Myocyte (in vitro differentiated cells): ENCODE measurements around the gene PRKCQ. TPM values are rescaled to one million over a fixed set of nuclear protein-coding genes. Genes with fewer than 3 reads are reported as not detected.
A peak's percentile ranks its signal among the peaks of the same experiment; 100 is the strongest.

Source experiments
- DNase-seq: peaks from one replicate; pipeline ENCODE4 v3.0.0-alpha.2; 2012; ENCODE audit warnings: low read depth
- polyA plus RNA-seq: library from polyadenylated mRNA; unstranded; fragments of >200 nt; gene quantifications from one replicate; pipeline ENCODE4 v1.2.1, GENCODE V29; 2012; ENCODE audit warnings: missing spikeins
- total RNA-seq: library from RNA; depleted of rRNA; stranded (reverse); fragments of >200 nt; gene quantifications from 2 replicates; pipeline ENCODE4 v1.2.3, GENCODE V29; 2014

Gene PRKCQ
- total RNA-seq, result 0.47 and 2.6 TPM in 2 replicates
- polyA plus RNA-seq, result 0.10 TPM

DNA sequence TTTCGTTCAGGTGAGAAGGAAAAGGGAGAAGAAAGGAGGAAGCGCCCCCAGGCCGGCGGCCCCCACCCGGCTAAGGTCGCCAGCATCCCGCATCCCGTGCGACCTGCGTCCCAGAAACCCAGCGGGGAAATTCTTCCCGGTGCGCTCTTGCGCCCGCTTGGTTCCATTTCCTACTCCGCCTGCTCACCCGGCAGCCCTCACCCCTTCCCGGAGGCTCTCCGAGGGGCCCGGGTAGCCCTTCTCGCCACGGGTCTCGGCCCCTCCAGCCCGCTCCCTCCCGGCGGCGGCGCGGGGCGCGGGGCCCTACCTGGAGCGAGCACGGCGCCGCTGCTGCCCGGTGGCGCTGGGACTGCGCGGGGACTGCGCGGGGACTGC lies at the start of gene PRKCQ:
Gene PRKCQ (minus strand): TSS at position 373 of the 375 bp plus-strand sequence. CDS start 65,141 bp downstream, outside the sequence.
- DNase-seq, result no peak

DNA sequence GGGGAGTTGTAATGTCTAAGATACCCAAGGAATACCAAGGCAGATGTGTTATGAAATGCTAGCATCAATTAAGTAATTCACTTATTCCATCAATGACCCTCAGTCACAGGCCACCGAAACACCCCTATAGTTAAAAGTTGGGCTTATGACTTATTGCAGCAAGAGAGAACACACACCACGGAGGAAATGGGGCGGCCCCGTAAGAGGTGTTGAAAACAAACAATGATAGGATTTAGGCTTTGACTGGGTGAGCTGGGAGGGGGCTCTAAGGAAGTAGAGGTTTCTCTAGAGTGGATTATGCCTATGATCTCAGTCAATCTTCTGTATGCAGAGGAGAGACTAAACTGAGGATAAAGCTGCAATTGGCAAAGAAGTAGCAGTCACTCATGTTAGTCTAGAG lies 45.4 kb upstream of the PRKCQ start:
- DNase-seq, result no peak

DNA sequence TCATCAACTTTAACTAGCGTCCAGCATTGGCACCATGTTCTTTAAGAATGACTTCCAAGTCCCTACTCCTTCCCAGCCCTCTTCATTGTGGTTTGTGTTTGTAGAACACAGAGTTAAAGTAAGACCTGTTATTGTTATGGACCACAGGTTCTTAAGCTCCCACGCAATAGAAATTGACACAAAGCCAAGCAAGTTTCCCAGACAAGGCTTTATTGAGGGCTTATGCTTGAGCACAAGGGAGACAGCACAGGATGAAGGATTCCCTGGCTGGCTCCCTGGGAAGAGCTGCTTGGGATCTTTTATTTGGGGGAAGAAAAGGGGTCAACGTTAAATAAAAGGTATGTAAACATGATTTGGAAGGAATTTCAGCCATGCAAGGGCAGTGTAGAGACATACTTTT lies 44.3 kb upstream of the PRKCQ start:
- DNase-seq, result no peak

DNA sequence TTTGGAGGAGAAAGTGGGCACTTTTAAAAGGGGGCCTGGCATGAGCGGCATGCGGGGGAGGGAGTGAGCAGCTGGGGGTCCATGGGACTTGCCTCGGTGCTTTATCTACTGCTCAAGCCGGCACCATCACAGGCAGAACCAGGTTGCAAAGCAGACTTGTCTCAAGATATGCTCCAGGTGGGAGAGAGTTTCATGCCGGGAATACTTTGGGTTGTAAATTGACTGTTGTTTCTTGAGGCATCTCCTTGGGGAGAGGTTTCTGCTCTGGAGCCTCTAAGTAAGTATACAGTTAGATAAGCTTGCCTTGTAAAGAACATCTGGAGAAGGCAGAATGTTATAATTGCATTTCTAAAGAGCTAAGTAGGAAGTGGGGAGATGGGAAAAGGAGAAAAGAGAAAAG lies 42.8 kb upstream of the PRKCQ start:
- no peak for DNase-seq

DNA sequence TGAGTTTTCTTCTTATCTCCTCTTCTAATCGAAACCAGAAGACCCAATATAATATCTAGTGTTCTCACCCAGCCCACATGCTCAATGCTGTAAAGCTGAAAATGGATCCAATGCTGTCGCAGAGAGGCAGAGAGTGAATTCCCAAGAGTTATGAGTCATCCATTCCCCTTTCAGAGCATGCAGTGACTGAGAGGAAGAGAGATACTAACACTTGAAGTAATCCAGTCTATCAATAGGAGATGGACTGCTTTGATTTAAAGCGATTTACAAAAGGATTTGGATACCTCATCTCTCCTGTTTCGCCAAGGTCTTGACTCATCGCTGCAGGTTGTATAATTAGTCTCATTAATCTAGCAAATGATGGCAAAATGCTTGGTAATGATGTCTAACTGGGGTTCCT lies 41.5 kb upstream of the PRKCQ start:
- DNase-seq, result peak; percentile 22

DNA sequence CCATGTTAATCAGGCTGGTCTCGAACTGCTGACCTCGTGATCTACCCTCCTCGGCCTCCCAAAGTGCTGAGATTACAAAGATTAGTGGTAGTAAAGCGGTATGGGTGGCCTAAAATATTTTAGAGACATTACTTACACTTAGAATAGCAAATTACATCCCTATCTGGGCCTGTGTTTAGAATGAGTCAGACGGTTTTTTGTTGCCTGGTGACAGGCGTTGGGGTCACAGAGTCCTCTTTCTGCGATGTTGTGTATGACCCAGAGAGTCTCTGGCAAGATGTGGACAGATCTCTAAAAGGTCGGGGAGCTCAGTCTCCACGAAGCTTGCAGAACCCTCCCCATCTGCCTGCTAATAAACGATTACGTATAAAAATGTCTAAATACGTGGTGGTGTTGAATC lies 39.6 kb upstream of the PRKCQ start:
- peak; percentile 15 for DNase-seq

DNA sequence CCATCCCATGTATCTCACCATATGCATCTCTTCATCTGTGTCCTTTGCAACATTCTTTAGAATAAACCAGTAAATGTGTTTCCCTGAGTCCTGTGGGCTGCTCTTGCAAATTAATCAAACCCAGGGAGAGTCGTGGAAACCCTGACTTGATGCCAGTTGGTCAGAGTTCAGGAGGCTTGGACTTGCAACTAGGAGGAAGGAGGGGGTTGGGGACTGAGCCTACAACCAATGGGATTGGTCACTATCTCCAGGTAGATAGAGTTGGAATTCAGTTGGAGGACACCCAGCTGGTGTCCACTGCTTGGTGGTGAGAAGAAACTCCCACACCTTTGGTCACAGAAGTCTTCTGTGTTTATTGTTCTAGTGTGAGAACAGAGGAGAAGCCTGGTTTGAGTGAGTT lies 38.3 kb upstream of the PRKCQ start:
- DNase-seq, result no peak

DNA sequence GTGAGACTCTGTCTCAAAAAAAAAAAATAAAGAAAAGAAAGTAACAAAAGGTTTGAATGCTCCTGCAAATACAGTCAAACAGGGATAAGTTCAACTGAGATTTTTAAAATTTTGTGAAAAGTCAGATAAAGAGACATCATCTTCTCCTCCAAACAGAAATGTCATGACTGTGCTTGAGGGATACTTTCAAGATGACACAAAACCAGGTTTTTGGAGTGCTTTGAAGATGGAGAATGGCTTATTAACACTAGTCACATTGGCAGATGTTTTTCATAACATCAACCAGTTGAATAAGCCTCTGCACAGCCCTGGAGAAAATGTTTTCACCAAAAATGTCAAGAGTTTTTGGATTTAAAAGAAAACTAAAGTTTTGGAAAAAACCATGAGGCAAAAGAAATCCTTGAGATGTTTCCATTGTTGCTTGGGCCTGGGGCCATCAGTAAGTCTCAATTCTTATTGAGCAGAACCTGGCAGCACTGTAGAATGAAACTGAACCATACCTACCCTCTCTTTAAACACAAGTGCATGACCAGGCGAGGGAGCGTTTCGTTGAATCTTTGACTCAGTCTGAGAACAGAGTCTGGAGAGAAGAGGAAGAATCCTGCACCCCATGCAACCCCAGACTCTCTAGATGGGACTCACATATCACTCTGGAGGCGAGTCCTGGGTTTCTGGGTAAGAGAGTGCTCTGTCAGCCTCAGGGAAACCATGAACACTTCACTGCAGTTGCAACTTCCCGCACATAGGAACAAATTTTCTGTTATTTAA lies 37.4 kb upstream of the PRKCQ start:
- DNase-seq, result no peak

DNA sequence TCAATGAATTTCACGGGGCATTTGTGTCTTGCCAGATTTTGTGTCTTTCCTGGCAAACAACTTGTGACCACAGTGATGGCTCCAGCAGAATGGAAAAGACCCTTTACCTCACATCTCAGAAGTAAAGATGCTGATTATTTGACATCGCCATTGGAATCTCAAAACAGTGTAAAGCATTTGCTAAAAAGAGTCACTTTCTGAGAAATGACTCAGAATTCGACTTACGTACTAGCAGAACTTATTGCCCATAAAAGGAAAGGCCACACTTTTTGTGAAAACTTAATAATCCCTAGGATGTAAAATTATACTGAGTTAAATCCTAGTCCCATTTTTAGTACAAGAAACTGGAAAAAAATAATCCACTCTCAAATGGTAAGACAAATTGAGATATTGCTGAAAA lies 35.9 kb upstream of the PRKCQ start:
- no peak for DNase-seq

DNA sequence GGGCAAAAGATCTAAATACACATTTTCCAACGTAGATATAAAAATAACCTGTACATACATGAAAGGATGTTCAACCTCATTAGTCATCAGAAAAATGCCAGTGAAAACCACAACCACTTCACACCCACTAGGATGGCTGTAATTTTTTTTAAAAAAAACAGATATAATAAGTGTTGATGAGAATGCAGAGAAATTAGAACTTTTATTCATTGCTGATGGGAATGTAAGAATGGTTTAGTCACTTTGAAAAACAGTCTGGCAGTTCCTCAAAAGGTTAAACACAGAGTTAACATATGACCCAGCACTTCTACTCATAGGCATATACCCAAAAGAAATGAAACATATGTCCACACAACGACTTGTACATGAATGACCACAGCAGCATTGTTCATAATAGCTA lies 32.3 kb upstream of the PRKCQ start:
- DNase-seq, result no peak

DNA sequence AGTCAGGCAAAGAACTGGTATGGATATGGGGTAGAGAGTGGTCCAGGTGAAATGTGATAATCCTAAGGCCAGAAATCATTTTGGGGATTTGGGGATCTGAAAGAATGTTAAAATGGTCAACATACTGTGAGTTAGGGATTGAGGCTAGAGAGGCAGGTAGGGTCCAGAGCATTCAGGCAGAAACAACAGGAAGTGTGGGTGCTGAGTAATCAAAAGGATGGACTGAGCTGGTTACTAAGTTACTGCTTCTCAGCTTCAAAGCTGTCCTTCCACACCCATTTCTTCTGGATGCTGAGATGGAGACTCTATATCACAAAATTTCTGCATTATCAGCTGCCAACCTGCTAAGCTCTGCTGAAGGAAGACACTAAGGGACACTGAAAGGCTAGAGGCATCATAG lies 30.6 kb upstream of the PRKCQ start:
- no peak for DNase-seq

DNA sequence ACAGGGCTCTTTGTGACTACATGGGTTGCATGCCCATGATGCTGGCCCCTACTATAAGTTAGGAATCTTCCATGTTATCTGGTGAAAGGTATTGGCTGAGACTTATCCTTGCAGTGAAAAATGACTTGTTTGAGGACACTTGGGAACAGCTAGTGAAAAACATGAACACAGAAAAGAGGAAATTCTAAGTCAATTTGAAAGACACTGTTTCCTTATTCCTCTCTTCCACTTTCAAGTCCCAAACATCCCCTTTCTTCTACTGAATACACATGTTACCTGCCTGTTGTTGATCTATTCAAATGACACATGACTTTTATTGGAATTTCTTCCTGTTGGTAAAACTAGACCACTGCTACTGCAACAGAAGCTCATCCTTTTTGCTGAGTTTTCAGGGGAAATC lies 29.5 kb upstream of the PRKCQ start:
- no peak for DNase-seq

DNA sequence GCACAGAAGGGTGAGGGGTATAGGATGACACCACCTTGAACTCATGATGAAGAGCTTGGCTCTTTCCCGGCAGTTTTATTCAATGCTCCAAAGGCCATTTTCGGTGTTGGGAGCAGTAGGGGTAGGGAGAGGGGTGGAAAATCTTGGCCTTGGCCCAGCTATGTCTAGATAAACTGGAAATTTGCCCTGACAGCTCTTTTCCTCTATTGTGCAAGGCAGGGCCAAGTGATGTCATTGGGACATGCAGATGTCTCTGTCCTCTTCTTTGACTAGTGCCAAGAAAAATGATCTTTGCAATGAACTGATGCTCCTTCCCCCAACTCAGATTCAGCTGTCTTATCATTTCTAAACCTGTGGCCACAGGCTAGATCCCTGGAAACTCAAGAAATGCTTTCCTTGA lies 27.7 kb upstream of the PRKCQ start:
- no peak for DNase-seq

DNA sequence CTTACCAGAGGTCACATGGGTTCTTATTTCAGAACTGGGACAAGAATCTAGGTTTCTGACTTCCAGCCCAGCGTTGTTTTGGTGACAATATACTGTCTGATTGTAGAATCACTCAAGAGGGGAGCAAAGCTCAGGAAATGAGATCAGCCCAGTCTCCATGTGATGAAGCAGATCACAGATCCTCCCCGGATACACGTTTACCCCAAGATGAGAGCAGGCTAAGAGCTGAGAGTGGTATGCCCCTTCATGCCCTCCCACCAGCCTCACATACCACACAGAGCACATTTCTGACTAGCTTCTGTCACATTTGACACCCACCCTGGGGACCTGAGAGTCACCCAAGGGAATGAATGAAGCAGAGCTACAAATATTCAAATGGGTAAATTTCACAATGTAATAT lies 27.1 kb upstream of the PRKCQ start:
- DNase-seq, result no peak

DNA sequence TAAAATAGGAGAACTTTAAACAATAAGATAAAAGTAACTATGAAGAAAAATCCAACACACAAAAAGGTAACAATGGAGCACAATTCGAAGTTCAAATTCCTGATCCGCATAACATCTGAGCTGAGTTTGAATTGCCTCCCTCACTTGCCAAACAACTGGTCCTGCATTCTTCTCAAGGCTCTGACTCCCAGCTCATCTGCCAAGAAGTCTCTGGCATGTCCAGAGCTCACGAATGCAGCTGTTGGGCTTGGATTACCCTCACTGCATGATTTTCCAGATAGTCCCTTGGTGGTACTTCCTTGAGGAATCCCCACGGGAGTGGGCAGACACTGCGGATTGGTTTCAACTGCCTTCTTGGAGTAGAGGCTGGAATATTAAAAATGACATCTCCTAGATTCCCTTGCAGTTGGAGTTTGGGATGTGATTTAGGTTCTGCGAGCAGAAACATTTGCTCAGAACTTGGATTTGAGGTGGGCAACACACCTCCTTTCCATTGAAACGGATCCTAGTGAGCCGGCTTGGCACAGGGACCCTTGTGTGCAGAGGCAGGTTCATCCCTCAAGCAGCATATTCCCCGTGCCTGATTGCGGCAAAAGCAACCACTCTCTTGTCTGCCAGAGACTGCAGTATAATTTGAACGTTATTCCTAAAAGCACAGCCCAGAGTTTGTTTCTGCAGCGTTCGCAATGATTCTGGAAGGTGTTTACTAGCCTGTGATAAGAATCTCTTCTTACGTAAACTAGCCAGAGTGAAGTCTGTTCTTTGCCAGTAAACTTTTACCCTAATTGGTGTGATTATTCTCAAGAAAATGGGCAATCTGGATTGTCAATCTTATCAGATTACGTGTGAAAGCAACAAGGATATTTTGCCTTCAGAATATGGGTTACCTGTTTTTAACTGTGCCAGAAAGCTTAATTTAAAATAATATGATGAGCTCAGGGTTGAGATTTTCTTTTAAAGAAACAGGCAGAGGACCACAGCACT lies 23.4 kb upstream of the PRKCQ start:
- peak; percentile 56 for DNase-seq

DNA sequence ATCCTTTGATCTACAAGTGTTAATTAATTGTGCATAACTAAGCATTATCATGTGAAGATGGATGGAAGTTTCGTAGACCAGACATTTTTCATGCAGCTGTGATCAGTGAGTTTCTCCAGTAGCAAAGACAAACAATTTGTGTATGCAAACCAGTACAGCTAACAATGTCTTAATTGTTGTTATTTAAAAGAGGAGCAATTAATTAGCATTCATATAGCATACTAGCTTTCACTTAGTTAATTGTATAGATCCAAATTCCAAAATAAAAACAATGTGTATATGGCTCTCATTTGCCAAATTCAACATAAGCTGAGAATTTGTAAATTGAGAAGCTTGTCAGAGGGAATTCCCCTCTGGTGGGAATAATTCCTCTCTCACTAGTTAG lies 22.6 kb upstream of the PRKCQ start:
- DNase-seq, result no peak

DNA sequence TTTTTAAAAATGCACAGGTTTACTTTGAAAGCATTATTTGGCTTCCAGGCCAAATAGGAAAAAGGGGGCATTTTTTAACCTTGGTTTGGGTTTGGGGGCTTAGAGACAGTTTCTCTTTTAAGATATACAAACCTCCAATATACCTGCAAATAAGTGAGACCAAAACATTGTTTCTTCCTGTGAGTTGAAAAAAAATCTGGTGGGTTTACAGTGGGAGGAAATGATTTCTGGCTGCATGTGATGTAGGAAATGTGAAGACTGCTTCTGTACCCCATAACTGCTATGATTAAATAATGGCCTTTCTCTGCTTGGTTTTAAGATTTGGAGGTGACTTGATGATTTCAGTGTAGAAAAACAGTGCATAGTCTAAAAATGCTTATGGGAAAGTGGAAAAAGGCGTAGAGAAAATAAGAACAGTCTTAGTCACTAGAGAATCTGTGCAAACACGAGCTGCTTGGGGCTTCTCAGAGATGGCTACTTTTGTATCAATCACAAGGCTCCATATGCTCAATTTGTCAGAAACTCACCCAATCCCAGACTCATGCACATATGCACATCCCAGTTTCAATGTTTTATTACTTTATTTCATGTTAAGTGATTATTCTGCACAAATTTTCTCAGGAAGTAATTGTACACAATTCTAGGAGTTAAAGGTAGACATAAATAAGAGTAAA lies 22.1 kb upstream of the PRKCQ start:
- no peak for DNase-seq

DNA sequence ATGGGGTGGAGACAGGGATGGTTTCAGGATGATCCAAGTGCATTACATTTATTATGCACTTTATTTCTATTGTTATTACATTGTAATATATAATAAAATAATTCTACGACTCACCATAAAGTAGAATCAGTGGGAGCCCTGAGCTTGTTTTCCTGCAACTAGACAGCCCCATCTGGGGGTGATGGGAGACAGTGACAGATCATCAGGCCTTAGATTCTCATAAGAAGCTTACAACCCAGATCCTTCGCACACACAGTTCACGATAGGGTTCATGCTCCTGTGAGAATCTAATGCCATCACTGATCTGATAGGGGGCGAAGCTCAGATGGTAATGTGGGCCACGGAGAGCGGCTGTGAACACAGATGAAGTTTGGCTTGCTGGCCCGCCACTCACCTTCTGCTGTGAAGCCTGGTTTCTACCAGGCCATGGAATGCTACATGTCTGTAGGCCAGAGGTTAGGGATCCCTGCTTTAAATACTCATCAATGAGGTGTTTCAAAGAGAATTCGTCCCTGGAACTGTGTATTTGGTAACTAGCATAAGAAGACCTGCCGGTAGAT lies 21.2 kb upstream of the PRKCQ start:
- no peak for DNase-seq

DNA sequence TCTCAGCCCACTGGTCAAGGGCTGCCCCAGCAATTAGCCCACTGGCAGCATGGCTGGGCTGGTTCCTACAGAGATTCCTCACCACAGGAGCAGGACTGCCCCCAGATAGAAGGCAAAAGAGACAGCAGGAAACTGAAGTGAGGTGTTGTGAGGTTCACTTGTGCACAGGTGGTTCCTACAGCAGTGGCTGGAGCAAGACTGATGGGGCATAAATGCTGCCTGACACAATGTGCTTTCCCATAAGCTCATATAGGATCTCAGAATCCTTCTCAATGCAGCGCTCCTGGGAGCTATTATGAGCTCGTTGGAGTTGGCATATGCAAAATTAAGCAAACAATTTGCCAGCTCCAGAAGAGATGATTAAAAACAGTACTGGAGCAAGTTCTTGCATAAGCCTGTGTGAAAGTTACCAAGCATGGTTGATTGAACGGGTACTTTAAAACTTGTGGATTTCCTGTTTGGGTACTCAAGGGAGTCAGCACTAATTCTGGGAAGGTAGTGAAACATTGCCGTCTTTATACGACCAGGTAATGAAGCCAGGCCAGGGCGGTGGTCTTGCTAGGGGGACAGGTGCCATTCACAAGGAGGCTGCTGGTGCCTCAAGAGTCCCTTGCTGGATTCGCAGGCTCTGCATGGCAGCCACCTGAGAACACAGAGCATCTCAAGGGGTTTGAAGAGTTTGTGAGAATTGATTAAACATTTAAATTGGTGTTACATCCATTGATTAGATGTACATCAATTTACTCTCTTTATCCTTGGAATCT lies 20.3 kb upstream of the PRKCQ start:
- no peak for DNase-seq

DNA sequence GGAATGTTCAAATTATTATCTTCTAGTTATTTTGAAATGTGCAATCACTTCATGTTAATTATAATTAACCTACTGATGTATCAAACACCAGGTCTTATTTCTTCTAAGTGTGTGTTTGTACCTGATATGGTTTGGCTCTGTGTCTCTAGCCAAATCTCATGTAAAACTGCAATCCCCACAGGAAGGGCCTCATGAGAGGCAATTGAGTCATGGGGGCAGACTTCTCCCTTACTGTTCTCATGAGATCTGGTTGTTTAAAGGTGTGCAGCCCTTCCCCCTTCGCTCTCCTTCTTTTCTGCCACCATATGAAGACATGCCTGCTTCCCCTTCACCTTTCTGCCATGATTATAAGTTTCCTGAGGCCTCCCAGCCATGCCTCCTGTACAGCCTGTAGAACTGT lies 18.6 kb upstream of the PRKCQ start:
- no peak for DNase-seq

DNA sequence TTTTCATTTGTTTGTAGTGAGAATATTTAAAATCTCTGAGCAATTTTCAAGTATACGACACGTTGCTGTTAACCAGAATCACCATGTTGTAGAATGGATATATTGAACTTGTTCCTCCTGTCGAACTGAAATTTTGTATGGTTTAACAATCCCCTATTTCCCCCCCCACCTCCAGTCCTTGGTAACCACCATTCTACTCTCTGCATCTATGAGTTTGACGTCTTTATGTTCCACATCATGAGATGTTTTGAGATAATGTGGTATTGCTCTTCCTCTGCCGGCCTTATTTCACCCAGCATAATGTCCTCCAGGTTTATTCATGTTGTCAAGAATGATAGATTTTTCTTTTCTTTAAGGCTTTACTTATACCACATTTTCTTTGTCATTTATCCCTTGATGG lies 17.4 kb upstream of the PRKCQ start:
- DNase-seq, result no peak
